GM19452 (cell line): Measurements from ENCODE around the gene F11R.
"Not testable (repeated sequence)": the region's sequence is repeated elsewhere in the genome, so short reads cannot be mapped to it uniquely, and the experiment has no call there.

Experiments
- ATAC-seq: cut with Tn5 transposase; IDR thresholded peaks from one replicate; pipeline ENCODE4 v1.9.1; 2021; ENCODE audit not compliant: unreplicated experiment

Gene F11R

GRCh38 chr1:161016683-161017082 is 4.3 kb downstream of the F11R start:
- ATAC-seq, result not testable (repeated sequence)

- ATAC-seq, result peak; percentile 92
Measured at GRCh38 chr1:161013488-161014230, 7.3 kb downstream of the F11R start.

- no peak for ATAC-seq
Measured at GRCh38 chr1:161013131-161013487, 7.8 kb downstream of the F11R start.

GRCh38 chr1:161012420-161012819 is 8.5 kb downstream of the F11R start:
- ATAC-seq, result no peak

- no peak for ATAC-seq
Measured at GRCh38 chr1:161009602-161010211, 11.2 kb downstream of the F11R start.

- no peak for ATAC-seq
Measured at GRCh38 chr1:161008869-161009510, 12.0 kb downstream of the F11R start.

GRCh38 chr1:161007369-161007768 is 13.6 kb downstream of the F11R start:
- no peak for ATAC-seq

DNA sequence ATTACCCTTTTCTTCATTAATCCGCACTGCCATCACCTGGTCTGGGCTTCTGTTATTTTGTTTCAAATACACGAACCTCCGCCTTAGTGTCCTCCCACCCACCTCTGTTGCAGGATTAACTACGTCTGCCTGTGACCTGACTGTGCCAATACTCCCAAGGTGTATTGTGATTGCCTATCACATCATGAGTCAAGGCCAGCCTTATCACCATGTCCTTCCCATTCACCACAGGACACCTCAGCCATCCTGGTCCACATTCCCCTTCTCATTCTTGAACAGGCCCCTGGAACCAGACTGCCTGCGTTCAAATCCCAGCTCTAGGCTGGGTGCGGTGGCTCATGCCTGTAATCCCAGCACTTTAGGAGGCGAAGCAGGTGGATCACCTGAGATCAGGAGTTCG is 14.4 kb downstream of the F11R start:
- ATAC-seq, result no peak

- no peak for ATAC-seq
Measured at GRCh38 chr1:161001525-161001924, 19.4 kb downstream of the F11R start.

DNA sequence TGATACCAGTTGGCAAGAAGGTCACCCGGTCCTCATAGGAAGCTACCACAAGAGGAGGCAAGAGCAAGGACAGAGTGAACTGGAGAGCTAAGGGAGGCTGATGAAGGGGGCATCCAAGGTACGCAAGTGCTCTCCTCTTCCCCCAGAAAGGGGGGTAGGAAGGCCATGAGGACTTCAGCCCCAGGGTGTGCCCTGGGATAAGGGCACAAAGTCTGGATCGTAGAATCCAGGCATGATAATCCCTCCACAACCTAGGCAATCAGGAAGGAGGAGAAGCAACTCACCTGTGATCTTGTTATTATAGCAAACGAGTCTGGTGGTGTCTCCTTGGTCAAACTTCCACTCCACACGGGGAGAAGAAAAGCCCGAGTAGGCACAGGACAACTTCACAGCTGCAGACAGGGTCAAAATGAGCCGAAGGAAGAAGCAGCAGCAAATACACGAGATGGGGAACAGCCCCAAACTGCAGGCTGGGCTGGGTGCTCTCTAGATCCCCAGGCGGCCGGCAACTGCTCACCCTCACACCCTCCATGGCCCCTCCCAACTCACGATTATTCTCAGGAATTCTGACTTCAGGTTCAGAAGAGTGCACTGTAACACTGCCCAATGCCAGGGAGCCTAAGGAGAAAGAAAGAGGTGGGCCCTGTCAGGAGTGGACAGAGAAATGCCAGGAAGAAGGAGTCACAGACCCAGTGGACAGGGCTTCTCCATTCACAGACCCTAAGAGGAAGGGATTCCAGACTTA is 20.0 kb downstream of the F11R start:
- ATAC-seq, result no peak

DNA sequence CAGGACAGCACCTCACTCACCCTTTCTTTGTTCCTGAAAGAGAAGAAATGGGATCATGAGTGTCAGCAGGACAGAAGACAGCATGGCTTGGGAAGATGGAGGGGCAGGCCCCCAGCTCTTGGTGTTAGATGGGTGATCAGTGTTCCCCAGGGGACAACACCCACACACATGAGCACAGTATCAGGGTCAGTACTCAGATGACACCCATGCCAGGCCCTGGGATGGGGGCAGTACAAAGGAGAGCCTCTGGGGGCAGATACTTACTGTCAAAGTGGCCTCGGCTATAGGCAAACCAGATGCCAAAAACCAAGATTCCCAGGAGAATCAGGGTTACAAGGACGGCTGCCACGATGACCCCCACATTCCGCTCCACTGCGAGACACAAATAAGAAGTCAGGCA is 21.6 kb downstream of the F11R start:
- no peak for ATAC-seq

DNA sequence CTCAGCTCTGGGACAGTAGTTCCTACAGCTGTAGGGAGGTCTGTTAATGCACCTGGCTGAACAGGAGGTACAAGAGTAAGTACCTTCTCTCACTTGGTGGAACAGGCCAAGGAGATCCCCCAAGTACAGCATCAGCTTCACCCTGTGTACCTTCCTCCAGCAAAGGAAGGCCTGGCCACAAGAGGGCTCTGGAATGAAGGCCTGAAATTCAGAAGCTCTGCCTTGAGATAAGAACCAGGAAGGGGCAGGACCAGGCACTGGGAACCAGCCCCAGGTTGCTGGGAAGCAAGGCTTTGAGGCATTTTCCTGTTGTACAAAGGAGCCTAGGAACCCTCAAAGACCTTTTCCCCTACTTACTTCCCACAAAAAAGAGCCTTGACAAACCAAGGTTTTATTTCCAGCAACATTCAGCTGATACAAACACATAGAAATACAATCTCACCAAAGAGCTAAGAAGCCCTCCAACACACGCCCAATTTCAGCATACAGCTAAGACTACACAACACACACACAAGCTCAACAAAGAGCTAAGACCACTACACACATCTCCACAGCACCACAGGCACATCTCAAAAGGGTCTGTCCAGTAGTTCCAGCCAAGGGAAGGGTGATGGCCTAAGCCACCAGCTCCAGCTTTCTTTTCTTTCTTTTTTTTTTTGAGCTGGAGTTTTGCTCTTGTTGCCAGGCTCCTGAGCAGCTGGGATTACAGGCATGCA is 23.5 kb downstream of the F11R start:
- no peak for ATAC-seq

DNA sequence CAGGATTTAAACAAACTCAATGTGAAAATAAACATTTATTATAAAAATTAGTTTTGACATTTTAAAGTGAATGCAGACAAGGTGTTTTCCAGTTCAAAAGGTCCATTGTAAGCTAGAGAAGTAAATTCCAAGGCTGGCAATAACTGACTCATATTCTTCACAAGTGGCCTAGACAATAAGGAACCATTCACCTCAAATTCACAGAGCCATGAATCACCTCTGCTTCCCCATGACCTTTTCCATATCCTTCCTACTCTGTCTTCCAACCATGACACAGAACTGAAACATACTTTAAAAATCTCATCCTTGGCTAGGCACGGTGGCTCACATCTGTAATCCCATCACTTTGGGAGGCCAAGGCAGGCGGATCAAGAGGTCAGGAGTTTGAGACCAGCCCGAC is 24.8 kb downstream of the F11R start:
- ATAC-seq, result no peak

DNA sequence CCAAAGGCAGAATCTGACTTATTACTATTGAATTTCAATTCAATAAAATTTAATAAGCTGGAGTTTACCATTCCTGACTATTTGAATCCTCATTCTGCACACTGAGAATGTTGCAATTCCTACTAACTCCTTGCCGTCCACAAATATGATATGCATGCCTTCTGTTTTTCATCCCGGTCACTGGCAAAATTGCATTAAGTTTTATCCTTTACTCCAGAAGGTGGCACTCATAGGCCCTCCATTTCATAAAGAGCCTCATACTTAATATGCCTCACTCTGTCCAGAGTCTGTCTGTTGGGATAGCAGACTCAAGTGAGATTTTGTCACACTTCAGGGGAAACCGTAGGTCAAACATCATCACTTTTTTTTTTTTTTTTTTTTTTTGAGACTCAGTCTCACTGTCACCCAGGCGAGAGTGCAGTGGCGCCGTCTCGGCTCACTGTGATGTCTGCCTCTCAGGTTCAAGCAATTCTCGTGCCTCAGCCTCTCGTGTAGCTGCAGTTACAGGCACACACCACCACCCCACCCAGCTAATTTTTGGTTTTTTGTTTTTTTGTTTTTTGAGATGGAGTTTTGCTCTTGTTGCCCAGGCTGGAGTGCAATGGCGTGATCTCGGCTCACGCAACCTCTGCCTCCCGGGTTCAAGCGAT is 27.3 kb downstream of the F11R start:
- ATAC-seq, result no peak

- ATAC-seq, result not testable (repeated sequence)
Measured at GRCh38 chr1:160992036-160992435, 28.9 kb downstream of the F11R start.

GRCh38 chr1:160987359-160988050 is 33.4 kb downstream of the F11R start:
- no peak for ATAC-seq

- ATAC-seq, result no peak
Measured at GRCh38 chr1:160985723-160986122, 35.2 kb downstream of the F11R start.

DNA sequence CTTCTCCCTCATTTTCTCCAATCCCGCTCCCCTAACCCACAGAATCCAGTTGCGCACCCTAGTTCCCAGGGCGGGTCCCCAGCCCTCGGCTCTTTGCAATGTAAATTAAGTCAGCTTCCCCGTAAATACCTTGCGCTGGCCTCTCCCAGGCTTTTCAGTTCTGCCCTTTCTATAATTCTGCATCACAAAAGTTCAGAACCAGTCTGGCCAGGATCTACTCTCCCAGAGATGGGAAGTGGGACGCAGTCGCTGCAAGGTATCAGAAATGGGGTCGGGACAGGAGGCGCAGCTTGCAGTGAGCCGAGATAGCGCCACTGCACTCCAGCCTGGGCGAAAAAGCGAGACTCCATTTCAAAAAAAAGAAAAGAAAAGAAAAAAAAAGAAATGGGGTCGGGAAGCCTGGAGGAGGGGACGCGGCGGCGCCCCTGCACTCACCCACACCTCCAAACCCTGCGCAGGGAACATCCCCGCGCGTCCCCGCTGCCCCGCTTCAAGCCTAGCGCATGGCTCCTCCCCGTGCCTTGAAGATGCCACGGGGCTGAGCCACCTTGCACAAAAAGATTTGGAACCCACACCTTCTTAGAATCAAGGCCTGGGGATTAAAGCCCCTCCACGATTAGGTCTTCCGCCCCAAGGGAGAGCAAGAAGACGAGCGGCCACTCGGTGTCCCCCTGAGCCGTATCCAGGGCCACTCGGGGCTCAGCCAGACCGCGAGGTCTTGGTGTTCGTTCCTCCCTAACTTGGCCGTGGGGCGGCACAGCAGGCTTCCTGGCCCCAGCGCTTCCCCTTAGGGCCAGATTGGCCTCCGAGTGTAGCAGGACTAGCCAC is 39.2 kb downstream of the F11R start:
- no peak for ATAC-seq

- ATAC-seq, result no peak
Measured at GRCh38 chr1:160979286-160979685, 41.7 kb downstream of the F11R start.
